Stimulated activated naive B cell treated with anti-CD40 and anti-IgM and Interleukin-4, amounts not matched to agents 10 μg/mL and 1 μg/mL and 100 μg/mL, for 72 hours (primary cell): ENCODE data around the gene ADGRV1.
"Not testable (repeated sequence)": the region's sequence is repeated elsewhere in the genome, so short reads cannot be mapped to it uniquely, and the experiment has no call there.

Experiments used
- ATAC-seq, 2 donors: fragments of 150-1000 bp; cut with Tn5 transposase; replicated peaks; 2 replicates each; pipeline ENCODE4 v1.10.0; 2021; ENCODE audit warnings: moderate library complexity in 1 of 2
- DNase-seq: peaks from one replicate; pipeline ENCODE4 v3.0.0; 2021
- H3K27ac Mint-ChIP-seq: one replicate; pipeline ENCODE4 v1.8.0; 2022; ENCODE audit warnings: mild to moderate bottlenecking, mixed read lengths
- H3K27me3 Mint-ChIP-seq, 2 donors: one replicate each; pipeline ENCODE4 v1.8.0; 2022; ENCODE audit warnings: mixed read lengths in 2 of 2
- H3K36me3 Mint-ChIP-seq, 2 donors: one replicate each; pipeline ENCODE4 v1.8.0; 2022; ENCODE audit warnings: mixed read lengths in 2 of 2, mild to moderate bottlenecking in 1 of 2
- H3K4me1 Mint-ChIP-seq, 2 donors: one replicate each; pipeline ENCODE4 v1.8.0; 2022; ENCODE audit warnings: mixed read lengths in 2 of 2, mild to moderate bottlenecking in 1 of 2
- H3K4me3 Mint-ChIP-seq, 2 donors: one replicate each; pipeline ENCODE4 v1.8.0; 2022; ENCODE audit warnings: mild to moderate bottlenecking in 2 of 2, mixed read lengths in 2 of 2, moderate library complexity in 1 of 2
- H3K9me3 Mint-ChIP-seq, 2 donors: one replicate each; pipeline ENCODE4 v1.8.0; 2022; ENCODE audit warnings: mixed read lengths in 2 of 2, mild to moderate bottlenecking in 1 of 2

Gene ADGRV1

GRCh38 chr5:91049800-91050199 lies 491.2 kb downstream of the ADGRV1 start:
- no peaks in the 10 kb centered on the region for H3K36me3 Mint-ChIP-seq
- peaks cover 0 to 9% of the 10 kb centered on the region in 2 donors for H3K27me3 Mint-ChIP-seq
- H3K4me1 Mint-ChIP-seq, result no peaks in the 10 kb centered on the region
- peaks cover 0 to under 1% of the 10 kb centered on the region in 2 donors for H3K9me3 Mint-ChIP-seq
- DNase-seq (no peak), ATAC-seq (no peak)
- no peak overlapping the region for H3K4me3 Mint-ChIP-seq
- no peak overlapping the region for H3K27ac Mint-ChIP-seq

- not testable (repeated sequence) for H3K4me1 Mint-ChIP-seq, H3K36me3 Mint-ChIP-seq, H3K4me3 Mint-ChIP-seq, H3K27ac Mint-ChIP-seq, DNase-seq, ATAC-seq, H3K27me3 Mint-ChIP-seq, H3K9me3 Mint-ChIP-seq
Measured at GRCh38 chr5:91052411-91052810, 493.8 kb downstream of the ADGRV1 start.

DNA sequence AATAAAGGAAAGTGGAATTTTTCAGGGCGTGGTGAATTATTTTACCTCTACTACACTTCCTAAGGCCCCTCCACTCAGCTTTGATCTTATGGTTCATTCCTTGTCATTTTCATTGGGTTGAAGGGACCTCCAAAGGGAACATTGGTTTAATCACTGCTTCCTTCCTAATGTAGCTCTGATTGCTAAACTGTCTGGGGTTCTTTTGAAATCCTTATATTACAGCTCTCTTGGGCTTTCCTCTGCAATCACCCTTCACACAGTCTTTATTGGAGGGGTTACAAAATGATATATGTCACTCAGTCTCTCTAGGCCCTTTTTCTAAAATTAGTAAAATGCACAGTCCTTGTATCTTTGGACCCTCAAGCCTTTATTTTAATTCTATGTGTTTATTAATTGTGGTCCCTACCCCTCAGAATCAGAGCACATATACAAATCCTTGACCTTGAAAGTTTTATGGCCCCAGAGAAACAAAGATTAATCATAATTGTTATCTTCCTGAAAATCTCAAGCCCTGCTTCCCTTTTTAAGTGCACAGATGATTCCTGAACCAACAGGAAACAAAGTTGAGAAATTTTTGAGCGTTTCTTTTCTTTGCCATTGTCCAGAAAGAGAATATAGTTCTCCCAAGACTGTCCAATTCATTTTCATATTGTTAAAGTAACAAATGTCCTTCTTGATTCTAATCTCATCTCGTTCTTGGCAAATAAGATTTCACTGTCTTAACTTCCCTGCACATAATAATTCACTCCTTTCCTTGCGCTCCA lies 494.6 kb downstream of the ADGRV1 start:
- Mint-ChIP-seq H3K27me3 (peaks cover 0 to 6% of the 10 kb centered on the region in 2 donors), H3K36me3 (no peaks in the 10 kb centered on the region), H3K4me3 (no peak overlapping the region), H3K4me1 (no peaks in the 10 kb centered on the region), H3K27ac (no peak overlapping the region), H3K9me3 (no peaks in the 10 kb centered on the region)
- no peak for DNase-seq
- ATAC-seq, result no peak

DNA sequence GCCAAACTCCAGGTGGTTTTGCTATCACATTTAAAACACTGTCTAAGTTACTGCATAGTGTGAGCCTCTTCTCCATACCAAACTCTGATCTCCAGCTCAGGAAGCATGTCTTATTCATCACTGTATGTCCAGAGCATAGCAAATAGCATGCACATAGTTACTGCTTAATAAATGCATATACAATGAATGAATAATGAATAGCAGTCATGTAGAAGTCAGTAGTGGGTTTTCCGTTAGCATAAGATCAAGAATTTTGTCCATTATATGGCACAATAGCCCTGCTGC lies 495.1 kb downstream of the ADGRV1 start:
- H3K9me3 Mint-ChIP-seq, result no peaks in the 10 kb centered on the region
- no peaks in the 10 kb centered on the region for H3K36me3 Mint-ChIP-seq
- ATAC-seq, result no peak
- DNase-seq, result no peak
- no peak overlapping the region for H3K27ac Mint-ChIP-seq
- H3K27me3 Mint-ChIP-seq, result peaks cover 0 to 6% of the 10 kb centered on the region in 2 donors
- H3K4me1 Mint-ChIP-seq, result no peaks in the 10 kb centered on the region
- no peak overlapping the region for H3K4me3 Mint-ChIP-seq

- no peaks in the 10 kb centered on the region for H3K36me3 Mint-ChIP-seq
- no peak for ATAC-seq
Measured at GRCh38 chr5:91058155-91058554, 499.6 kb downstream of the ADGRV1 start.

GRCh38 chr5:91058575-91058974 lies 500.0 kb downstream of the ADGRV1 start:
- Mint-ChIP-seq H3K27me3 (peaks cover 0 to 3% of the 10 kb centered on the region in 2 donors), H3K9me3 (no peaks in the 10 kb centered on the region), H3K4me3 (no peak overlapping the region), H3K4me1 (peaks cover 9 to 19% of the 10 kb centered on the region in 2 donors), H3K27ac (no peak overlapping the region), H3K36me3 (no peaks in the 10 kb centered on the region)
- ATAC-seq, result no peak
- no peak for DNase-seq

More at GRCh38 chr5:91058155-91058554, 499.6 kb downstream of the ADGRV1 start:
- Mint-ChIP-seq H3K9me3 (no peaks in the 10 kb centered on the region), H3K27me3 (peaks cover 0 to 6% of the 10 kb centered on the region in 2 donors), H3K4me1 (peaks cover 9 to 19% of the 10 kb centered on the region in 2 donors), H3K27ac (no peak overlapping the region), H3K4me3 (no peak overlapping the region)
- no peak for DNase-seq

DNA sequence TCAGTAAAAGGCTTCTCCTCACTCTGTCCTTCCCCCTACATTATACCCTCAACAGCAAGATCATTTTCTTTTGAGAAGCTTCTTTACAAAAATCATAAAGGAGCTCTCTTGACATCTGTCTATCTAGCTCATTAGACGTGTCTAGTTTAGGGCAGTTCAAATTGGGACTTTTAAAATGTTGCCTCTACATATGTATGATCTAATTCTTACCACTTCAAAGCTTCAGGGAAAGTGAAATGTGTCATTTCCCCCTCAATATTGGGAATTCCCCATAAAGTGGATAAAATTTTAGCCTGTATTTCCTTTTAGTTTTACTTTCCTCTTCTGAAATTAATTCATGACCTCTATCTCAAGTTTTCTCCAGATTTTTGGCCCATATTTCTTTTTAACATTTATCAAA lies 500.8 kb downstream of the ADGRV1 start:
- ATAC-seq (peak; percentile 90 to 95), DNase-seq (no peak)
- Mint-ChIP-seq H3K4me3 (no peak overlapping the region), H3K27me3 (no peaks in the 10 kb centered on the region), H3K36me3 (no peaks in the 10 kb centered on the region), H3K4me1 (peaks cover 9 to 19% of the 10 kb centered on the region in 2 donors), H3K27ac (no peak overlapping the region), H3K9me3 (no peaks in the 10 kb centered on the region)

DNA sequence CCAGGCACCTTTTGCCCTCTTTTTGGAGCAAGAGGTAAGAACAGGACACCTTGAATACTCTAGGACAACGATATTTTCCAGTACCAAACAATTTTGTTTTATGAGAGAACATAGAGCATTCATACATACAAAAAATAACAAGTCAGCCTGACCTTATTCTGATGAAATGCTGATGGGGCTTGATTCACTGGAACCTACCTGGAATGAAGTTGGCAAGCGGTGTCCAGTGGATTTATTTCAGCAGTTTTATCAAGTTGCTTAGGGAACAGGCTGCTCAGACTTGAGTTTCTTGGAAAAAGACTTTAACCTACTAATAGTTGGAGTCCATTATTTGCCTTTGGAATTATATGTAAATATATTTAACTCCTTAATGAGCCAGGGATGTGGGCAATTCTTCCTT lies 502.5 kb downstream of the ADGRV1 start:
- H3K27me3 Mint-ChIP-seq, result no peaks in the 10 kb centered on the region

DNA sequence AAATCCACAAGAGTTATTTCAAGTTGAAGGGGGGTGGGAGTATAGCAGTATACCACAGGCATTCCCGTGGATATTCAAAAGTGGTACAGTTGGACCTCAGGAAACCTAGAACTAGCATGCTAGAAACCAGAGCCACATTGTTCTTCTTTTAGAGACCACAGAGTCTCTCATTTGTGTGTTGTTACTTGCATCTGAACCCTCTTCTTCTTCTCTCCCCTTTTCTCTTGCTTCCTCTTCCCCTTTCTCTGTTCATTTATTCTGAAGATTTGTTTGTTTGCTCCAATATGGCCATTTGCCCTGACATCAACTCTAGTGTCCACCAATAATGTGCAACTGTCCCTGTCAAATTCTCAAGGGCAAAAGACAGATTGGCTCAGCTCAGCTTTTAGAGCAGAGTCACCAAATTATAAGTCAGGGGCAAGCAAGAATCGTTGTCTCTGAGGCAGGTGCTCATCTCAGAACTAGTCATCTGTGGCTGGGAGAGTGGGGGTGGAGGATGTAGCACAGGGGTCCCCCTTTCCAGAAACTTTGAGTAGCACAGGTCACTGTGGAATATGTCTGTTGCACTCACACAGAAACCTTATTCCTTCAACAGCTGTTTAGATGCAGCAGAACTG lies 503.5 kb downstream of the ADGRV1 start:
- no peaks in the 10 kb centered on the region for H3K9me3 Mint-ChIP-seq
- peaks cover 9 to 19% of the 10 kb centered on the region in 2 donors for H3K4me1 Mint-ChIP-seq
- no peak overlapping the region for H3K27ac Mint-ChIP-seq
- ATAC-seq, result peak; percentile 41 to 42
- peaks cover 0 to 6% of the 10 kb centered on the region in 2 donors for H3K27me3 Mint-ChIP-seq
- no peak overlapping the region for H3K4me3 Mint-ChIP-seq
- DNase-seq, result no peak
- H3K36me3 Mint-ChIP-seq, result no peaks in the 10 kb centered on the region

More for the DNA sequence above, 502.5 kb downstream of the ADGRV1 start:
- Mint-ChIP-seq H3K4me1 (peaks cover 9 to 19% of the 10 kb centered on the region in 2 donors), H3K9me3 (no peaks in the 10 kb centered on the region), H3K36me3 (no peaks in the 10 kb centered on the region), H3K4me3 (no peak overlapping the region), H3K27ac (no peak overlapping the region)
- no peak for DNase-seq
- no peak for ATAC-seq

- not testable (repeated sequence) for H3K4me3 Mint-ChIP-seq
- H3K4me1 Mint-ChIP-seq, result peaks cover 9 to 19% of the 10 kb centered on the region in 2 donors
Measured at GRCh38 chr5:91063098-91063690, 504.6 kb downstream of the ADGRV1 start.

DNA sequence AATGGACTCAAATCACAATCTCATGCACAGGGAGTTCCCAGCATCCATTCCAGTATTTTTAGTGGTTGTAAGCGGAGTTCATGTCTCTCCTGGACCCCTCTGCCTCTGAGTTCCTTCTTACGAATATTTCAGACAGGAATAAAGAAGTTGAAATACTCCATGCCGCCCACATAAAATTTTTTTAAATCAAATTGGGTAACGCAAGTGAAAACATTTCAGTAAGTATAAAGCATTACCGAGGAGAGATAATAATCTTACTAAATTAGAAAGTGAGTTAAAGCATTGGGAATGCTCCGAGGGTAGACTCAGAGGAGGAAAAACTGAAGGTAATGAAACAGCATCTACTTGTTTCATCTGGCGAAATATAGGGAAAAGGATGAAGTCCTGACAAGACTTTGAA lies 506.9 kb downstream of the ADGRV1 start:
- no peak overlapping the region for H3K27ac Mint-ChIP-seq
- H3K4me1 Mint-ChIP-seq, result peaks cover 5 to 12% of the 10 kb centered on the region in 2 donors
- ATAC-seq, result no peak
- no peaks in the 10 kb centered on the region for H3K9me3 Mint-ChIP-seq
- H3K27me3 Mint-ChIP-seq, result peaks cover 0 to 6% of the 10 kb centered on the region in 2 donors
- H3K36me3 Mint-ChIP-seq, result no peaks in the 10 kb centered on the region
- DNase-seq, result no peak
- H3K4me3 Mint-ChIP-seq, result no peak overlapping the region

More at GRCh38 chr5:91063098-91063690, 504.6 kb downstream of the ADGRV1 start:
- not testable (repeated sequence) for H3K9me3 Mint-ChIP-seq, H3K27ac Mint-ChIP-seq, DNase-seq, H3K36me3 Mint-ChIP-seq, H3K27me3 Mint-ChIP-seq, ATAC-seq

DNA sequence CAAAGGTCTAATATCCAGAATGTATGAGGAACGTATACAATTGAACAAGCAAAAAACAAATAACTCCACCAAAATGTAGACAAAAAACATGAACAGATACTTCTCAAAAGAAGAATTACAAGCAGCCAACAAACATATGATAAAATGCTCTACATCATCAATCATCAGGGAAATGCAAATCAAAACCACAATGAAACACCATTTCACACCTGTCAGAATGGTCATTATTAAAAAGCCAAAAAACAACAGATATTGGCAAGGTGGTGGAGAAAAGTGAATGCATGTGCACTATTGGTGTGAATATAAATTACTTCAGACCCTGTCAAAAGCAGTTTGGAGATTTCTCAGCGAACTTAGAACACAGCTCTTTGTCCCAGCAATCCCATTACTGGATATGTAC lies 510.8 kb downstream of the ADGRV1 start:
- ATAC-seq (no peak), DNase-seq (no peak)
- Mint-ChIP-seq H3K4me3 (no peak overlapping the region), H3K27me3 (peaks cover 0 to 6% of the 10 kb centered on the region in 2 donors), H3K9me3 (no peaks in the 10 kb centered on the region), H3K27ac (no peak overlapping the region), H3K4me1 (no peaks in the 10 kb centered on the region), H3K36me3 (no peaks in the 10 kb centered on the region)

GRCh38 chr5:91070761-91071550 lies 512.4 kb downstream of the ADGRV1 start:
- H3K4me3 Mint-ChIP-seq, result no peak overlapping the region

DNA sequence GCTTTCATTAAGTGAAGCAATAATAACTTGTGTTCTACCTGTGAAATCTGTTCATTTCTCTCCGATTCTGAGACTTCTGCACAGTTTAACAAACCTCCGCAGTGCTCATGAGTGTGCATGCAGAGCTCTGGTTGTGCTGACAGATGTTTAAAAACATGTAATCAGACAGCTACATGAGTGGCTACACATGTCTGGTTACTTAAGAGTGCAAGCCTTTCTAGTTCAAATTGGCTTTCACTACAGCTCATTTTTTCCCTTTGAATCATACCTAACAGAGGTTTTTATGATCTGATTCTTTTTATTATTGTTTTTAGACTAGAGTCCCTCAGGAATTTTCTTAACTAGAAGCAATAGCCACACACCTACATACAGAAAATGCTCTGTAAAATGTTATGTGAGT lies 514.3 kb downstream of the ADGRV1 start:
- Mint-ChIP-seq H3K4me3 (no peak overlapping the region), H3K27me3 (no peaks in the 10 kb centered on the region), H3K27ac (no peak overlapping the region), H3K4me1 (no peaks in the 10 kb centered on the region), H3K36me3 (no peaks in the 10 kb centered on the region), H3K9me3 (no peaks in the 10 kb centered on the region)
- DNase-seq, result no peak
- ATAC-seq, result no peak

More at GRCh38 chr5:91070761-91071550, 512.4 kb downstream of the ADGRV1 start:
- Mint-ChIP-seq H3K27me3 (peaks cover 0 to 6% of the 10 kb centered on the region in 2 donors), H3K27ac (no peak overlapping the region), H3K36me3 (no peaks in the 10 kb centered on the region), H3K9me3 (no peaks in the 10 kb centered on the region), H3K4me1 (no peaks in the 10 kb centered on the region)
- no peak for DNase-seq
- no peak for ATAC-seq
